NCI-H526 (cell line): Measurements from ENCODE around the gene ANKRD53.
A peak's percentile ranks its signal among the peaks of the same experiment; 100 is the strongest.
"Not testable (repeated sequence)": the region's sequence is repeated elsewhere in the genome, so short reads cannot be mapped to it uniquely, and the experiment has no call there.

Experiments
- DNase-seq, 2 experiments: peaks; one replicate each; lab custom pipeline; 2025; lab: John Stamatoyannopoulos, UW

ANKRD53 gene

GRCh38 chr2:71011786-71012185, 33.4 kb downstream of the ANKRD53 start:
- not testable (repeated sequence) for DNase-seq

GRCh38 chr2:71018625-71019024, 40.2 kb downstream of the ANKRD53 start:
- no peak for DNase-seq

DNA sequence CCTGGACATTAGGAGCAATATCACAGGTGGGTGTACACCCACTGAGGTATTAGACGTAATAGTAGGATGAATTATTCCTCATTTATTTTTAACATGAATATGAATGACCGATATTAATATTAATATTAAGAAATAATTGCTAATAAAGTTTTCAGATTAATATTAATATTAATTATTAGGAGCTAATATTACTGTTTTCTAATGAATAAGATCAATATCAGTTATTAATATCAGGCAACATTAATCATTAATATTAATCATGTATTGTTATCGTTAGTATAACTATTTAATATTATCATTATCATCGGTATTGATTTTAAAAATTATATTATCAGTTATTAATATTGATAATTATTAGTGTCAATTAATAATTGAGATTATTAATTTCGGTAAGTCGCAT, 41.6 kb downstream of the ANKRD53 start:
- DNase-seq = not testable (repeated sequence)

GRCh38 chr2:71021394-71021793, 43.0 kb downstream of the ANKRD53 start:
- not testable (repeated sequence) for DNase-seq

DNA sequence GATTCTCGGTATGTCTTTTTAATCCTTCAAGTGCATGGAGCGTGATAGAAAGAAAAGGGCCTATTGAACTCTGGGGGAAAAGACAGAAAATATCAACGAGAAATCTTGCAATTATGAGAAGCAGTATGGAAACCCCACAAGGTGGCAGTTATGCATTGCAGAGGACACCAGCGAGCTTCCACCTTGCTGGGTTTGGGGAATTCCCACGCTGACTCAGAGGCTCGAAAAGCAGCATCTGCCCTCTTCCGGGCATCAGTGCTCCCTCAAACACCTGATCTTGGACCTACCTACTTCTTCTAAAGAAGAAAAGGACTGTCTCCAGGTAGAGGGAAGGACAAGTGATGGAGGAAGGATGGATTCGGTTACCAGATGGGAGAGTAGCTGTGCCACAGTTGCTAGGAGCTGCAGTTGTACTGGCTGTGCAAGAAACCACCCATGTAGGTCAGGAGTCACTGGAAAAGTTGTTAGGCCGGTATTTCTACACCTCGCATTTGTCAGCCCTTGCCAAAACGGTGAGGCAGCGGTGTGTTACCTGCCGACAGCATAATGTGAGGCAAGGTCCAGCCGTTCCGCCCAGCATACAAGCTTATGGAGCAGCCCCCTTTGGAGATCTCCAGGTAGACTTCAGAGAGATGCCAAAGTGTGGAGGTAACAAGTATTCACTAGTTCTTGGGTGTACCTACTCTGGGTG, 45.3 kb downstream of the ANKRD53 start:
- peak in 1 of 2 experiments; percentile 29 for DNase-seq
